PC-3 (cell line): Measurements from ENCODE around the gene GRB14.

Source experiments
- EZH2 ChIP-seq: fragments of 300-600 bp; sonication (generic); IDR thresholded peaks from one replicate; pipeline ENCODE4 v1.6.1; 2017; ENCODE audit warnings: antibody characterized with exemption, mild to moderate bottlenecking, low read length; ENCODE audit not compliant: unreplicated experiment
- EZH2phosphoT487 ChIP-seq: fragments of 300-600 bp; sonication (generic); IDR thresholded peaks from 2 replicates; pipeline ENCODE4 v1.6.1; 2018; ENCODE audit warnings: mild to moderate bottlenecking, antibody characterized with exemption, low read length, borderline replicate concordance
- TF ChIP-seq, protein P1 (sequence below): fragments of 300-600 bp; sonication (generic); conservative IDR thresholded peaks from 2 replicates; pipeline ENCODE4 v1.5.1; 2017; ENCODE audit warnings: antibody characterized with exemption, low read depth, mild to moderate bottlenecking, low read length

DNA sequence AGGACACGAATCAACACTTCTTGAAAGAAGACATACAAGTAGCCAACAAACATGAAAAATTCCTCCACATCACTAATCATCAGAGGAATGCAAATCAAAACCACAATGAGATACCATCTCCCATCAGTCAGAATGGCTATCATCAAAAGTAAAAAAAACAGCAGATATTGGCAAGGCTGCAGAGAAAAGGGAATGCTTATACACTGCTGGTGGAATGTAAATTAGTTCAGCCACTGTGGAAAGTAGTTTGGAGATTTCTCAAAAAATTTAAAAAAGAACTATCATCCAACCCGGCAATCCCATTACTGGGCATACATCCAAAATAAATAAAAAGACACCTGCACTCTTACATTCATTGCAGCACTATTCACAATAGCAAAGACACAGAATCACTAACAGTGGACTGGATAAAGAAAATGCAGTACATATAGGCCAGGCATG is 78.7 kb downstream of the GRB14 start:
- TF ChIP-seq EZH2phosphoT487 (no peak), EZH2 (no peak)
- TF ChIP-seq, protein P1, sequence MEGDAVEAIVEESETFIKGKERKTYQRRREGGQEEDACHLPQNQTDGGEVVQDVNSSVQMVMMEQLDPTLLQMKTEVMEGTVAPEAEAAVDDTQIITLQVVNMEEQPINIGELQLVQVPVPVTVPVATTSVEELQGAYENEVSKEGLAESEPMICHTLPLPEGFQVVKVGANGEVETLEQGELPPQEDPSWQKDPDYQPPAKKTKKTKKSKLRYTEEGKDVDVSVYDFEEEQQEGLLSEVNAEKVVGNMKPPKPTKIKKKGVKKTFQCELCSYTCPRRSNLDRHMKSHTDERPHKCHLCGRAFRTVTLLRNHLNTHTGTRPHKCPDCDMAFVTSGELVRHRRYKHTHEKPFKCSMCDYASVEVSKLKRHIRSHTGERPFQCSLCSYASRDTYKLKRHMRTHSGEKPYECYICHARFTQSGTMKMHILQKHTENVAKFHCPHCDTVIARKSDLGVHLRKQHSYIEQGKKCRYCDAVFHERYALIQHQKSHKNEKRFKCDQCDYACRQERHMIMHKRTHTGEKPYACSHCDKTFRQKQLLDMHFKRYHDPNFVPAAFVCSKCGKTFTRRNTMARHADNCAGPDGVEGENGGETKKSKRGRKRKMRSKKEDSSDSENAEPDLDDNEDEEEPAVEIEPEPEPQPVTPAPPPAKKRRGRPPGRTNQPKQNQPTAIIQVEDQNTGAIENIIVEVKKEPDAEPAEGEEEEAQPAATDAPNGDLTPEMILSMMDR, result no peak
